IMR-90 (cell line): ENCODE results near the gene CELSR2. TPM values are rescaled to one million over a fixed set of nuclear protein-coding genes. Genes with fewer than 3 reads are reported as not detected.

Experiments used
- ATAC-seq: fragments of 200-7000 bp; cut with Tn5 transposase; 2 replicates; pipeline ENCODE4 v1.9.1; 2020; ENCODE audit warnings: low read depth, mild to moderate bottlenecking, moderate library complexity
- Bru-seq: library from RNA; stranded (reverse); fragments of 400-500 nt; gene quantifications from one replicate; lab custom pipeline; 2021; lab: Mats Ljungman, UMichigan
- BruChase-seq, 2 experiments: library from RNA; stranded (reverse); fragments of 400-500 nt; gene quantifications; one replicate each; lab custom pipeline; 2021; lab: Mats Ljungman, UMichigan
- BruUV-seq: library from RNA; stranded (reverse); fragments of 400-500 nt; replicated peaks from 2 replicates; lab custom pipeline; 2021; lab: Mats Ljungman, UMichigan
- CTCF ChIA-PET: fragments of 300-600 bp; formaldehyde crosslinking; extraction: SDS; loops from one replicate; lab custom pipeline; 2021; ENCODE audit warnings: antibody characterized with exemption; lab: Yijun Ruan, JAX
- POLR2A ChIA-PET: fragments of 300-600 bp; sonication (Branson Sonifier 250); formaldehyde crosslinking; loops from one replicate; lab custom pipeline; 2022; ENCODE audit warnings: antibody characterized with exemption; ENCODE audit not compliant: unreplicated experiment; lab: Charles Lee
- DNase-seq: peaks from one replicate; pipeline ENCODE4 v3.0.0; 2013
- H2AFZ ChIP-seq: replicated peaks from 2 replicates; pipeline ENCODE3; 2013; ENCODE audit warnings: low read length, mild to moderate bottlenecking; ENCODE audit not compliant: poor library complexity
- H2AK5ac ChIP-seq: 2 replicates; pipeline ENCODE4 v1.6.1; 2013; ENCODE audit warnings: low read depth, low read length, inconsistent platforms
- H2AK9ac ChIP-seq: replicated peaks from 2 replicates; pipeline ENCODE3; 2013; ENCODE audit warnings: mild to moderate bottlenecking, low read depth, low read length, moderate library complexity; ENCODE audit not compliant: poor library complexity
- H2BK120ac ChIP-seq: 2 replicates; pipeline ENCODE4 v1.6.1; 2013; ENCODE audit warnings: low read depth, low read length, inconsistent platforms
- H2BK15ac ChIP-seq: 3 replicates; pipeline ENCODE4 v1.6.1; 2013; ENCODE audit warnings: low read depth, low read length, inconsistent platforms
- H2BK20ac ChIP-seq: 2 replicates; pipeline ENCODE4 v1.6.1; 2013; ENCODE audit warnings: low read depth, mild to moderate bottlenecking, inconsistent platforms, low read length, moderate library complexity
- H2BK5ac ChIP-seq: 2 replicates; pipeline ENCODE4 v1.6.1; 2013; ENCODE audit warnings: mild to moderate bottlenecking, low read depth, low read length, inconsistent platforms; ENCODE audit not compliant: poor library complexity, severe bottlenecking
- H3K14ac ChIP-seq: replicated peaks from 2 replicates; pipeline ENCODE4 v1.6.1; 2013; ENCODE audit warnings: low read depth, low read length, inconsistent platforms
- H3K18ac ChIP-seq: 2 replicates; pipeline ENCODE4 v1.6.1; 2013; ENCODE audit warnings: low read depth, low read length, control low read depth
- H3K23ac ChIP-seq: 2 replicates; pipeline ENCODE4 v1.6.1; 2013; ENCODE audit warnings: low read depth, low read length, inconsistent platforms
- H3K27ac ChIP-seq: 2 replicates; pipeline ENCODE4 v1.5.1; 2013; ENCODE audit warnings: mild to moderate bottlenecking, control low read depth, low read length; ENCODE audit not compliant: insufficient read depth
- H3K27me3 ChIP-seq: 2 replicates; pipeline ENCODE4 v1.6.1; 2013; ENCODE audit warnings: low read length; ENCODE audit not compliant: control insufficient read depth, insufficient read depth
- H3K36me3 ChIP-seq: 2 replicates; pipeline ENCODE4 v1.6.1; 2013; ENCODE audit warnings: low read length, mixed read lengths; ENCODE audit not compliant: control insufficient read depth, insufficient read depth
- H3K4ac ChIP-seq: 2 replicates; pipeline ENCODE4 v1.6.1; 2013; ENCODE audit warnings: low read depth, low read length, inconsistent platforms
- H3K4me1 ChIP-seq: 2 replicates; pipeline ENCODE4 v1.6.1; 2013; ENCODE audit warnings: low read length, mixed read lengths; ENCODE audit not compliant: control insufficient read depth, insufficient read depth
- H3K4me2 ChIP-seq: 2 replicates; pipeline ENCODE4 v1.6.1; 2013; ENCODE audit warnings: low read depth, mild to moderate bottlenecking, control low read depth, low read length, moderate library complexity
- H3K4me3 ChIP-seq: 2 replicates; pipeline ENCODE4 v1.5.1; 2013; ENCODE audit warnings: low read depth, mild to moderate bottlenecking, control low read depth, low read length, moderate library complexity; ENCODE audit not compliant: insufficient read depth
- H3K56ac ChIP-seq: 2 replicates; pipeline ENCODE4 v1.6.1; 2013; ENCODE audit warnings: low read length, inconsistent platforms; ENCODE audit not compliant: insufficient read depth; ENCODE audit errors: extremely low read depth
- H3K79me1 ChIP-seq, 2 experiments: 2 replicates each; pipeline ENCODE4 v1.6.1; 2013; ENCODE audit warnings: low read length in 2 of 2, inconsistent platforms in 1 of 2, low read depth in 1 of 2
- H3K9ac ChIP-seq: 2 replicates; pipeline ENCODE4 v1.6.1; 2013; ENCODE audit warnings: low read depth, low read length, control low read depth
- H3K9me1 ChIP-seq: 2 replicates; pipeline ENCODE4 v1.6.1; 2013; ENCODE audit warnings: low read length, inconsistent platforms; ENCODE audit not compliant: insufficient read depth
- H3K9me3 ChIP-seq: 2 replicates; pipeline ENCODE4 v1.6.1; 2013; ENCODE audit warnings: low read length; ENCODE audit not compliant: control insufficient read depth, insufficient read depth
- H4K20me1 ChIP-seq: 2 replicates; pipeline ENCODE4 v1.6.1; 2013; ENCODE audit warnings: low read length, inconsistent platforms; ENCODE audit not compliant: insufficient read depth
- H4K5ac ChIP-seq: 2 replicates; pipeline ENCODE4 v1.6.1; 2013; ENCODE audit warnings: mild to moderate bottlenecking, low read depth, low read length, control low read depth
- H4K8ac ChIP-seq, 2 experiments: 2 replicates each; pipeline ENCODE4 v1.6.1; 2013; ENCODE audit warnings: low read depth in 2 of 2, low read length in 2 of 2, control low read depth in 1 of 2, inconsistent platforms in 1 of 2
- H4K91ac ChIP-seq: 2 replicates; pipeline ENCODE4 v1.6.1; 2013; ENCODE audit warnings: low read depth, low read length, inconsistent platforms; ENCODE audit not compliant: insufficient read depth
- CEBPB ChIP-seq: IDR thresholded peaks from 2 replicates; pipeline ENCODE4 v1.6.1; 2012; ENCODE audit warnings: low read depth, low read length, improper control_type of control experiment
- CHD1 ChIP-seq: IDR thresholded peaks from 2 replicates; pipeline ENCODE4 v1.6.1; 2012; ENCODE audit warnings: low read depth, low read length, improper control_type of control experiment
- CTCF ChIP-seq: conservative IDR thresholded peaks from 2 replicates; pipeline ENCODE4 v1.5.1; 2012; ENCODE audit warnings: mild to moderate bottlenecking, low read depth, low read length, improper control_type of control experiment
- RFX5 ChIP-seq: IDR thresholded peaks from 2 replicates; pipeline ENCODE4 v1.8.0; 2012; ENCODE audit warnings: low read depth, mild to moderate bottlenecking, low read length, moderate library complexity
- WGBS, 2 experiments: methylation state at CpG; one replicate each; pipeline versions ENCODE4 v1.1.5 to v1.1.7; 2013; ENCODE audit warnings: missing lambda C conversion rate in 2 of 2; ENCODE audit not compliant: insufficient read length in 1 of 2; ENCODE audit errors: extremely low coverage in 2 of 2; 5-methylcytosine and 5-hydroxymethylcytosine counted together
- dilution Hi-C: fragments of 300-500 bp; cut with HindIII; formaldehyde crosslinking; loops from one replicate; pipeline ENCODE4 v1.14.3; 2018; ENCODE audit warnings: low sequenced_read_pairs; ENCODE audit not compliant: unreplicated experiment
- in situ Hi-C: fragments of 300-500 bp; cut with MboI; formaldehyde crosslinking; loops from 3 replicates; pipeline ENCODE4 v1.14.3; 2019; ENCODE audit warnings: low sequenced_read_pairs, inconsistent platforms, mixed read lengths
- intact Hi-C: fragments of 100-400 bp; cut with micrococcal nuclease; formaldehyde crosslinking; loops from 2 replicates; pipeline ENCODE4 v1.10.0; 2022
- long read RNA-seq: library from polyadenylated mRNA; unstranded; transcript quantifications from one replicate; pipeline ENCODE4 v2.0.0, GENCODE V29; 2021; ENCODE audit not compliant: unreplicated experiment
- polyA plus RNA-seq, 3 experiments: library from polyadenylated mRNA; depleted of rRNA; stranded (reverse); fragments of >200 nt; gene quantifications; 2 replicates each; pipeline ENCODE4 v1.2.3, GENCODE V29; 2012; ENCODE audit warnings: low replicate concordance in 1 of 3
- total RNA-seq: library from RNA; depleted of rRNA; stranded (reverse); fragments of >200 nt; gene quantifications from 2 replicates; pipeline ENCODE4 v1.2.3, GENCODE V29; 2012; rRNA removed

CELSR2 gene
- 1.1 and 1.3 TPM in 2 replicates for total RNA-seq
- polyA plus RNA-seq (2012; rRNA removed) = 5.0 and 5.3 TPM in 2 replicates
- polyA plus RNA-seq (2012; cell fraction: cytosol; rRNA removed) = 2.5 and 5.4 TPM in 2 replicates
- polyA plus RNA-seq (2012; cell fraction: nucleus; rRNA removed; ENCODE audit: low replicate concordance) = 10.8 and 19.0 TPM in 2 replicates
- percentile 35 among the genes with signal in this experiment for Bru-seq, nascent RNA
- percentile 46 among the genes with signal in this experiment for BruChase-seq, experiment 1, labeled RNA remaining after a 6-hour chase
- percentile 39 among the genes with signal in this experiment for BruChase-seq, experiment 2, labeled RNA remaining after a 2-hour chase
- long read RNA-seq, partial matches to known transcripts = 0 of 3 reads
- long read RNA-seq, other reads (novel, unspliced or antisense) = 3 of 3 reads

GRCh38 chr1:109248797-109249629 is at the start of gene CELSR2:
TSS of gene CELSR2 (plus strand) at chr1:109249539. CDS start at chr1:109250080, 541 bp downstream.
- POLR2A ChIA-PET = interaction anchor here (0.5 kb wide), 2 partner anchors 7 to 178 kb away, joined by 3 to 10 read pairs; no protein-coding TSS in a partner anchor
- Histone ChIP-seq H4K20me1 (no peaks in the 10 kb centered on the region), H3K4me2 (peak within 1 kb of the TSS; percentile 76), H2BK5ac (no peak within 1 kb of the TSS), H3K18ac (no peak within 1 kb of the TSS), H3K9ac (no peak within 1 kb of the TSS), H3K79me1 (no peaks in the 10 kb centered on the region), H3K56ac (no peak within 1 kb of the TSS), H3K4ac (peak within 1 kb of the TSS; percentile 52; the same call in 1 of the 2 replicates), H3K4me1 (peaks cover 13% of the 10 kb centered on the region), H4K8ac (peak within 1 kb of the TSS in 1 of 2 experiments; percentile 57; a peak in 2 of 4 replicates), H3K9me1 (no peaks in the 10 kb centered on the region; the same call in 1 of the 2 replicates), H2BK20ac (no peak within 1 kb of the TSS), H3K27me3 (no peaks in the 10 kb centered on the region), H2BK120ac (peak within 1 kb of the TSS; percentile 56; the same call in 1 of the 2 replicates), H3K23ac (peak within 1 kb of the TSS; percentile 71; the same call in 1 of the 2 replicates), H3K14ac (peak within 1 kb of the TSS; percentile 37; the same call in 1 of the 2 replicates), H3K4me3 (peak within 1 kb of the TSS; percentile 54), H3K27ac (no peak within 1 kb of the TSS), H3K36me3 (no peaks in the 10 kb centered on the region), H2BK15ac (0 out of 3 replicates have a peak within 1 kb of the TSS, but pooled peaks have one; percentile 8), H3K9me3 (no peaks in the 10 kb centered on the region), H2AFZ (peak within 1 kb of the TSS; percentile 90), H2AK5ac (peak within 1 kb of the TSS; percentile 49; the same call in 1 of the 2 replicates), H4K91ac (peak within 1 kb of the TSS; percentile 36; the same call in 1 of the 2 replicates), H2AK9ac (peak within 1 kb of the TSS; percentile 67), H4K5ac (no peak within 1 kb of the TSS; the same call in 1 of the 2 replicates)
- in situ Hi-C loops = no loop called here
- peak; percentile 54 for DNase-seq
- no TSS peak for BruUV-seq
- 9% methylated on average over 18 of the region's 49 CpGs; no CpG with 5 or more reads in 1 of the 2 experiments for WGBS, 2 experiments
- ATAC-seq = peak; percentile 88
- dilution Hi-C loops = no loop called here
- no peak for TF ChIP-seq RFX5
- no peak for TF ChIP-seq CTCF
- no peak for TF ChIP-seq CEBPB
- no peak for TF ChIP-seq CHD1
- CTCF ChIA-PET = no interaction called here
- intact Hi-C loops = loop anchor here (1.0 kb wide), 1 partner anchor 9 kb away; no protein-coding TSS in a partner anchor
